A549 treated with GW870086 at 1 μM for 4 hours (cell line): ENCODE results near the gene LMTK2. TPM values are rescaled to one million over a fixed set of nuclear protein-coding genes. Genes with fewer than 3 reads are reported as not detected.

Source experiments
- total RNA-seq: library from RNA; stranded (reverse); fragments of 200-300 nt; extraction: Qiagen RNA extraction; gene quantifications from 5 replicates; pipeline ENCODE4 v1.2.3, GENCODE V29; 2022; ENCODE audit warnings: low read depth

Gene LMTK2
- total RNA-seq = 7.9 to 11.5 TPM (median 10.4 TPM) in 5 replicates

DNA sequence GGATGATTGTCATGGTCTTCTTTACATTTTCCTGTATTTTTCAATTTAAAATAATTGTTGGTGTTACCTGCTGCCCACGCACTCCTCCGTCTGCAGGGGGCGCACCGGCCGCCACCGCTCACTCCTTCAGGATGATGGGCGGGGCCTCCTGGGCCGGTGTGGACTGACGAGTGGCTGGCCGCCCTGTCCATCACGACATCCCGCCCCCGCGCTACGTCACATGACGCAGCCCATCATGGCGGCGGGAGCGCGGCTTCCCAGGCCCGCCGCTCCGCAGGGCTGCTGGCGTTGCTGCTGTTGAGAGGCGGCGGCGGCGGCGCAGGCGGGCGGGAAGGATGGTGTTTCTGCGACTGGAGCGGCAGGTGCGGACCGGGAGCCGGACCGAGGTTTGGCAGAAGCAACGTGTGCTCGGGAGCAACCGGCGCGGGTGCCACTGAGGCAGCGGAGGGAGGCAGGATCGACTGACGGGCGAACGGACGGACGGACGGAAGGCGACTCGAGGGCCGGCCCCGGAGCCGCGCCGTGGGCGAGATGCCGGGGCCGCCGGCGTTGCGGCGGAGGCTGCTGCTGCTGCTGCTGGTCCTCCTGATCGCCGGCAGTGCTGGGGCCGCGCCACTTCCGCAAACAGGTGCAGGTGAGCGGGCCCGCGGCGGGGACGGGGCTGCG is at the start of gene LMTK2:
Gene LMTK2 (plus strand): TSS at position 216 of the 666 bp plus-strand sequence. CDS start 316 bp downstream, at position 532.

DNA sequence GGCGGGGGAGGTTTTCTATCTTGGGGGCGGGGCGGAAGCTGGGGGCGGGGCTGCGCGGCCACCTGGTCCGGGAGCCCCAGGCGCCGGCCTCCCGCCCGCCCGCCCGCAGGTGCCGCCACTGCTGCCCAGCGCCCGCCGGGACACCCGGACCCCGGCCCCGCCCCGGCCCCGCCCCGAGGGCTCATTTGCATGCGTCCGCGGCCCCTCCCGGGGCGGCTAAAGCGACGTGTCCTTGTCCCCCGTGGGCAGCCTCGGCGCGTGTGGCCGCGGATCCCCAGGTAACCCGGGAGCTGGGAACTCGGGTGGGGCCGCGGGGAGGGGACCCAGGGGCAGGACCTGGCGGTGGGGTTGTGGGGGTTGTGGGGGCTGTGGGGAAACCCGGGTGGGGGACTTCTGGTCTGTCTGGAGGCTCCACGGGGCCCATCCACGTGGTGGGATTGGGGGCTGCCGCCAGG is 104.6 kb downstream of the LMTK2 start, which contains the start of gene BHLHA15:
Gene BHLHA15 (plus strand): TSS at position 219 of the 455 bp plus-strand sequence. CDS start 871 bp downstream, outside the sequence.

DNA sequence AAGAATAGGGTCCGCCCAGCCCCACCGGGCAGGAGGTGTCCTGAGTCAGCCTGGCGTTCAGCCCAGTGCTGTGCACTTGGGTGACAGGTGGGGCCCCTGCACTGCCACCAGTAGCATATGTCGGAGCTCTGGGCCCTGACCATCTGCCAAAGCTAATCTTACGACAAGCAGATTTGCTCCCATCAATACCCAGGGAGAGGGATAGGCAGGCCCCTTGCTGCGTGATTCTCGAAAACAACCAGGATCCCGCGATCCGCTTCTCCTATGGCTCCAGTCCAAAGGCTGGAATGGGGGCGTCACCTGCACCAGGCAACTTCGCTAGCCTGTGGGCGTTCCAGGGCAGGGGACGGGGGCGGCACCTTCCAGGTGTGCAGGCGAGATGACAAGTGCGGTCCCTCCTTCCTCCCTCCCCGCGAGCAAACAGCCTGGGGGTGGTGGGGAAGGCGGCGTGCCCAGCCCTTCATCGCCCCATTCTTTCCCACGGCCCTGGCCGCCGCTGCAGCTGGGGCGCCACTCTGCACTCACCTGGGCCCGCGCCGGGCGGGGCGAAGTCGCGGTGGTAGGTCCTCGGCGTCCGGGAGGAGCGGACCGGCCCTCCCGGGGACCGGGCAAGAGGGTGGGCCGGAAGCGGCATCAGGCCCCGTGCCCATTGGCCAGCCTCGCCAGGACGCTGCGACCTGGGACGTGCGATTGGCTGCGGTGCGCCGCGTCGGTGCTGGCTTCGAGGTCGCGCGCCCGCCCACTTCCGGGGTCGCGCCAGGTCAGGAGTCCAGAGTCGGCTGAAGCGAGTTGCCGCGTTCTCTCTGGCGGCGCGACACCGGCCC is 145.2 kb downstream of the LMTK2 start, which contains the start of gene TECPR1:
Gene TECPR1 (minus strand): TSS at position 632 of the 824 bp plus-strand sequence. CDS start 6,086 bp downstream, outside the sequence.

Other genes starting within 250 kb of the LMTK2 start
- gene ASNS, start 234.5 kb upstream of the LMTK2 start, total RNA-seq = 52.8 to 73.9 TPM (median 65.9 TPM) in 5 replicates
- gene OCM2, start 116.7 kb upstream of the LMTK2 start, total RNA-seq = not detected in 5 replicates
- 0.33 to 0.94 TPM (median 0.54 TPM) in 5 replicates for gene BHLHA15, start 104.6 kb downstream of the LMTK2 start, total RNA-seq
- 5.3 to 10.3 TPM (median 6.5 TPM) in 5 replicates for gene TECPR1, start 145.4 kb downstream of the LMTK2 start, total RNA-seq
- gene BRI3, start 174.8 kb downstream of the LMTK2 start, total RNA-seq = 99.6 to 203 TPM (median 162 TPM) in 5 replicates